Neural cell (in vitro differentiated cells): ENCODE results near the gene TICRR.

Source experiments
- CTCF ChIP-seq: fragments of 450-650 bp; IDR thresholded peaks from 2 replicates; pipeline ENCODE4 v1.5.1; 2014; ENCODE audit warnings: antibody characterized with exemption, mild to moderate bottlenecking, moderate library complexity; ENCODE audit not compliant: poor library complexity, severe bottlenecking
- EP300 ChIP-seq: fragments of 450-650 bp; conservative IDR thresholded peaks from 2 replicates; pipeline ENCODE4 v1.6.1; 2014; ENCODE audit warnings: antibody characterized with exemption, mild to moderate bottlenecking, moderate library complexity; ENCODE audit not compliant: poor library complexity, severe bottlenecking
- EZH2 ChIP-seq: fragments of 200-600, 300-800 bp; shearing (Covaris generic), sonication (generic); IDR thresholded peaks from 2 replicates; pipeline ENCODE4 v1.6.1; 2014; ENCODE audit warnings: antibody characterized with exemption, low read length, borderline replicate concordance, mild to moderate bottlenecking; ENCODE audit not compliant: insufficient read depth, poor library complexity, severe bottlenecking
- POLR2AphosphoS5 ChIP-seq: IDR thresholded peaks from 2 replicates; pipeline ENCODE4 v1.6.1; 2012
- SMC3 ChIP-seq: fragments of 450-650 bp; conservative IDR thresholded peaks from 2 replicates; pipeline ENCODE4 v1.6.1; 2014; ENCODE audit warnings: antibody characterized with exemption, mild to moderate bottlenecking, moderate library complexity; ENCODE audit not compliant: poor library complexity

- TF ChIP-seq CTCF (no peak), SMC3 (no peak), EP300 (no peak), EZH2 (no peak), POLR2AphosphoS5 (no peak)
Measured at GRCh38 chr15:89640245-89640644, 65.0 kb downstream of the TICRR start.
